GM21447 (cell line): ENCODE data around the gene PTGER3.

Experiments used
- ATAC-seq: cut with Tn5 transposase; IDR thresholded peaks from one replicate; pipeline ENCODE4 v1.9.1; 2021; ENCODE audit not compliant: unreplicated experiment

The PTGER3 gene

DNA sequence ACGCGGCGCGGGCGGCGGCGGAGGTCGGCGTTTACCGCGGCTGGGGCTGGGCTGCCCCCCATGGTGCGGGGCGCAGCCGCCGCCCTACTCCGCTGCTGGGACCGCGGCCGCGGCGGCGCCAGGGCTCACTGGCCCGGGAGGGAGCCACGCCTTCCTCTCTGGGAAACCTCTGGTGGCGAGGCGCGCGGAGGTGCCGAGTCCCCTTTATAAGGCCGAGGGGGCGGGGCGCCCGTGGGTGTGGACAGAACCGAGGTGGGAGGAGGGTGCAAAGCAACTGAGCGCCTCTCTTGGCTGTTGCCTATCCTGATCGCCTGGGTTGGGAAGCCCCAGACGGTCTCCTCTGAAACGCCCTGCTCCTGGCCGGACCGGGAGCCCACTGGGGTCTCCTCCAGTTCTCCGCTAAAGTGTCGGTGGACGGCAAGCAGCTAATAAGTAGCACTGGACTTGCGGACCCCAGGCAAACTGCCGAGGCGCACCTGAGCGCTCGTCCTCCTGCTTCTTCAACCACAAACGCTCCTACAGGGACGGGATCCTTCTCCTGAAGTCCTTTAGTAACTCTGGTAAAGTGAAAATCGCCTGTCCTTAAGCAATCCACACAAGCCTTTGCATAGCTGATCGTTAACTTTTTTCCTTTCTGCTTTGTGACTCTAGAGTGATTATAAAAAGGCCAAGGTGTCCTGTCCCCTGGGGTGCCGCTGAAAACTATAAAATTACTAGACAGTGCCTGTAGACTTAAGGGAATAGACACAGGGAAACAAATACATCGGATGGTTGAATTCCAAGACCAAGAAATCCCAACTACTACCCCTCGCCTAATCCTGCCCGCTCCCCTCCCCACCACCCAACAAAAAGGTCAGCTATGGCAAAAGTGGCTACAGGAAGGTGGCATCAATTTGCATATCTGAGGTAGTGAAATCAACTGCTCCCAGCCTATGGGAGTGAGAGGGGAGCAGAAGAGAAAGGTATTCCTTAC lies at the start of gene PTGER3:
TSS of gene PTGER3 (minus strand) at position 182 of the 973 bp plus-strand sequence. CDS start 239 bp downstream, outside the sequence.
- peak; percentile 57 for ATAC-seq

DNA sequence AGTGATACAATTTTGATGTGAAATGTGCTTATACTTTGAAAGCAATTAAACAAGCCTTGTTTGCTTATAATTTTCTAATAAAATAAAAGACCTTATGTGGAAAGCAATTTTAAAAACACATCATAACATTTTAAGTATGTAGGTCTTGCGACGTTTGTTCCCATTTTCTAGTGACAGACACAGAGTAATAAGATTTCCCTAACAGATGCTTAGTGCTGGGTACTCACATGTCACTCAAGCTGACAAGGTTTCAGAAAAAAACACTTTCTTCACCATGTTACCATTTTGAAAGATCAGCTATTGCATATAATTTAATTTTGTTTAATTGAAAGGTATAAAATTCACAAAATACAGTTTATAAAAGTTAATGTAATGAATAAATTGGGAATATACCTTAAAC lies 47.3 kb upstream of the PTGER3 start:
- no peak for ATAC-seq

DNA sequence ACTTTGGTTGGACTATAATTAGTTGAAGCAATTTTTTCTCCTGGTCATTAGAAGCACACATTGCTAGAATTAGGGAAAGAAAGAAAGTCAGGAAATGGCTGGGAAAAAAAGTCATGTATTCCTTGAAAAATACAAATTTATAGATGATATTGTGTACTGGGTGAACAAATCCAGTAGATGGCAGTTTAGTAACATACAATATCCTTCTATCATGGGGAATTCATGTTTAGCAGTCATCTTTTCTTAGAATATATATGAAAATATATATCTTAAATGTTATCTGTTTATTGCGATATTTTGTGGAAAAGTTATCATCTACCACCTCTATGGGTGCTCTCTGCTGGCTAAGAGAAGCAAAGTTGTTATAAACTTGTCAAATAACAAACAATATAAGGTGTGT lies 46.3 kb upstream of the PTGER3 start:
- no peak for ATAC-seq

DNA sequence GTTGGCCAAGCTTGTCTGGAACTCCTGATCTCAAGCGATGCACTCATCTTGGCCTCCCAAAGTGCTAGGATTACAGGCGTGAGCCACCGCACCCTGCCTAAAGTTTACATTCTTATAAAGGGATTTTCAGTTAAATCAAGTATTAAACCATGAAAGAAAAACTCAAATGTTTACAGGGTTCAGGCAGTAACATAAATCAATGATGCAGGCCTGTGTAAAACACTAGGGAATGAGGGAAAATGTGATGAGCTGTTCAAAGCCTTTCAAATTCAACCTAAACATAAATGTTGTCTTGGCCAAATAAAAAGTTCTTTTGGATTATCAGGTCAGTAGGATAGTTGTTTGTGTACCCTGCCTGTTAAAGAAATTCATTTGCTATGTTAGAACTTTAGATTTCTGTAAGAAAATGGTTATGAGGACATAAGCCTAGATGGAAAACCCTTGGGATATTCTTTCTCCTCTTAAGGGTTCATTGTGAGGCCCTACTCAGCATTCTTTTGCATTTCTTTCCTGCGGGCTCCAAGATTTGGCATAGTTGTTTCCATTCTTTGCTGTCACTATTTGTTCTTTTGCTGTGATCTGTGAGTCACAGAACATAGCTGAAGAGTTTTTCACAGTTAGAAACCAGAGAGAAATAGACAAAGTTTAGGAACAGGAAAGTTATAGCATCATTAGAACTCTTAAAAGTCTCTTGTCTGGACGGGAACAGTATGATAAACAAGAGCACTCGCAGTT lies 42.1 kb upstream of the PTGER3 start:
- ATAC-seq: no peak

DNA sequence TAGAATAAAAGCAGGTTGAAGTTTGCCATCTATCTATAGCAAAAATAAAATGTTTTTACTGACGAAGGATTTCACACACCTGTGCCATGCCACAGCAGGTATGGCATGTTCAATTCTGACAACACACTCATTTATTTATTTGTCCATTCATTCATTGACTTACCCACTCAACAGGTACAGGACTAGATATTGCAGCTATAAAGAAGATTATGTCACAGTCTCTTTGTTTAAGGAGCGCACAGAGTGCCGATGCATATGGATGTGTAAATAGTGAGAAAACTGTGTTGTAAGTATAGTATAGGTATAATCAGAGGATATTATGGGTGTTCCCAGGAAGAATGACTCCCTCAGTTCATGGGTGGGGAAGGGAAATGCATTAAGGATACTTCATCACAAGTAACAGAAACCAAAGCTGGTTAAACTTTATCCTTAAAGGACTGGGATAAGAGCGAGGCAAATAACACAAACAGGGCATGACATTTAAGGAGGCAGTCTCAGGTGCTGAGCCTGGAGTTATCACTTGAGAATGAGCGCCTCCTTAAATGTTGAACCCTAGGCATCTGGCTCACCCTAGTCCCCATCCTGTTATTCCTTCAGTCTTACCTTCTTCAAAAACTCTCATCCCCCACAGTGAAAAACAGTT lies 41.1 kb upstream of the PTGER3 start:
- no peak for ATAC-seq

DNA sequence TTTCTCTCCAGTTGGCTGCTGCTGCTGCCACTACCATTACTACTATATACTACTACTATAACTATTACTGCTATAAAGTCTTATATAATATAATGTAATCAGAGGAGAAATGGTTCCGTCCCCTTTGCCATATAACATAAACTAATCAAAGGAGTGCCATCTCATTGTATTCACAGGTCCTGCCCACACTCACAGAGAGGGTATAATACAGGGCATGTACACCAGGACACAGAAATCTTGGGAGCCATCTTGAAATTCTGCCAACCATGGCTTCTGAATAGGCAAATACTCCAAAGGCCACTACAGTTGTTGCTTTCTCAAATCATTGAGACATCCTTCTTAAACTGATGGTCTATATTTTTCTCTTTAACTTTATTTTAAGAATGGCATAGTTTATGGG lies 40.1 kb upstream of the PTGER3 start:
- ATAC-seq: no peak

DNA sequence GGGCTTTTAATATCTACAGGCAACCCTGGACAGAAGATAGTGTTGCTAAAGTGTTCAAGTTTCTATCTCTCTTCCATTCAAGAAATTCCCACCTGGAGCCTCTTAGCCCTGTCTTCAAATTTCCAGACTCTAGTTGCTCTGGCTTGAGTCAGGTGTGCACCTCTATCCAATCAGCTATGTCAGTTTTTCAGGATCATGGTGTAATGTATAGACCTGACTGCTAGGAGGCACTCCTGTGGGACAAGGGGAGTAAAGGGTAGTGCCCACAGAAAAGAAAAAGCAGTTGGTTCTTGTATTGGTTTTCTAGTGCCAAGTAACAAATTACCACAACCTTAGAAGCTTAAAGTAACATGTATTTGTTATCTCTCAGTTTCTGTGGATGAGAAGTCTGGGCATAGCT lies 39.4 kb upstream of the PTGER3 start:
- ATAC-seq: no peak

DNA sequence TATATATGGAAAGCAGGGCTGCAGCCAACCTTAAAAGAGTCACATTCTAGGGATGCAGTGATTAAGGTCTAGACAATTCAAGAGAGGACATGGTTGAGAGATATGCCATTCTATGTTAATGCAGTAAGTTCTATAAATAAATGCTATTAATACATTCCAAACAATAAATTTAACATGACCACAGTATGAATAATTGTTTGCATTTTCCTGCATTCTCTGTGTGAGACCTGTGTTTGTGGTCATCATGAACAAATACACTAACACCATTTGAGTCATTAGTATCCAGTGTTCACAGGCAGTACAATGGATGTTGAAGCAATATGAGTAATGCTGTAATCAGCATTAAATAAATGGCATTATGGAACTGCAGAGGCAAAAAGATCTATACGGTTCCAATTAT lies 38.7 kb upstream of the PTGER3 start:
- ATAC-seq: no peak

DNA sequence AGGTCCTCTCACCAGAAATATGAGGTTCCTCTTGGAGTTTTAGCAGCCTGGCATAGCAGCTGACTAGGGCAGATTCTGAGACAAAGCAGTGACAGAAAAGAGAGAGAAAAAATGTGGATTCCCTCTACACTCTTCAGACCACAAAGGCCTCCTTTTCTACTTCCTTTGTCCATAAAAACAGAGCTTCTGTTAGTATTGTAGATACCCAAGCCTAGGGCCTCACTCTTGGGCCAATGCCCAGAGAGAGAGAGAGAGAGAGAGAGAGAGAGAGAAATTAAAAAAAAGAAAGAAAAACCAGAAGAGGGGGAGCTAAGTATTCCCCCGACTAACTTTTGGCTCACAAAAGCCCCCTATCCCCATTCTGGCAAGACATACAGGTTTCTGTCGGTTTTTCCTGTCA lies 35.7 kb upstream of the PTGER3 start:
- no peak for ATAC-seq

DNA sequence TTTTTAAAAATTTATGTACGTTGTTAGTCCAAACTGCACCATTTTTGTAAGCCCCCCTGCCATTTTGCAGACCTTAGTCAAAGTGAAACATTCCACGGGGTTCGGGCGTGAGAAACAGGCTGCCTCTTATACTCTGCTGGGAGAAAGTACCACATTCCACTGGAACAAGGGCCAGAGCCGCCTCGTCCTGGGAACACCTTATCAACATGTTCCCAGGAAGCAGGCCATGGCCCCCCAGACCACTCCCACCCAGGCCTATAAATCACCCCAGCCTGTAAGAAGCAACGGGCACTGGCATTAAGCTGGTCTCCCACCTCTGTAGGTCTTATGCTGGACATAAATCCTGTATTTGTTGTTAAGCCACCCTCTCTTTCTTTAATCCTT lies 34.1 kb upstream of the PTGER3 start:
- no peak for ATAC-seq

DNA sequence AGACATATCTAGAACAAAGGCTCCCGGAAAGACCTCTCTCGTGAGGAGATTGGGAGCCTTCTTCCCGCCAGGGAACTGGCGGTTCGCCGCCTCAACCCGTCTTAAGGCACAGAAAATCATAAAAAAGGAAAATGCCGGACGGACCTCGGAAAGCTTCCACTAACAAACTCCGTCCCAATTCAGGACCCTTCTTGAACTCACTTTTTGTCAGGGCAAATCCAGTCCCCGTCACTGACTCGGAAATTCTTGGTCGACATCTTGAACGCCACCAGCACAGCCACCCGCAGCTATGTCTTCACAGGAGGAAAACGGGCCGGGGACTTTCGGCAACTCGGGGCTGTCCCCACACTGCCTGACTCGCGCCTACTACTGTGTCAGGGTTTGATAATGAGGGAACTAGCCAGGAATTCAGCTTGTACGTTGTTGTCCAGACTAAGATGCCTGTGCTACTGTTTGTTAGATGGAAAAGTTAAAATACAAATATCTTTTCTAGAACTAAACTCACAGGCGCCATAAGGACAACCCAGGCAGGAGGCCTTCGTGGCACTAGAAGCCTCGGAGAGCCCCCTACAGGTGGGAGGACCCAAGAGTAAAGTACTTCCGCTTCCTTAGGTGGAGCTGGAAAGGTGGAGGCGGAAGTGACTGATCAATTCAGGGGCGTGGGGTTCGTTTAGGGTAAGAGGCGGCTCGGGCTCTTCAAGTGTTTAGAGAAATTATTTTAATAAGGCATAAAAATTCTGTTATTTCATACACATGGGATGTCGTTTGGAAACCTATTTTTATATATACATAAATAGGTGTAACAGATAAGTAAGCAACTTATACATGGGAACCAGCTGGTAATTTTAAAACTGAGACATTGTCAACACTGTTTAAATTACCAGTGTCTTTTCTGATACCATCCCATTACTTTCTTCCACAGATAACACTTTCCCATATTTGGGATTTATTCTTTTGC lies 33.4 kb upstream of the PTGER3 start, which contains the start of gene ZRANB2:
TSS of gene ZRANB2 (minus strand) at position 297 of the 958 bp plus-strand sequence. CDS start at position 257, 40 bp downstream.
- peak; percentile 99 for ATAC-seq

DNA sequence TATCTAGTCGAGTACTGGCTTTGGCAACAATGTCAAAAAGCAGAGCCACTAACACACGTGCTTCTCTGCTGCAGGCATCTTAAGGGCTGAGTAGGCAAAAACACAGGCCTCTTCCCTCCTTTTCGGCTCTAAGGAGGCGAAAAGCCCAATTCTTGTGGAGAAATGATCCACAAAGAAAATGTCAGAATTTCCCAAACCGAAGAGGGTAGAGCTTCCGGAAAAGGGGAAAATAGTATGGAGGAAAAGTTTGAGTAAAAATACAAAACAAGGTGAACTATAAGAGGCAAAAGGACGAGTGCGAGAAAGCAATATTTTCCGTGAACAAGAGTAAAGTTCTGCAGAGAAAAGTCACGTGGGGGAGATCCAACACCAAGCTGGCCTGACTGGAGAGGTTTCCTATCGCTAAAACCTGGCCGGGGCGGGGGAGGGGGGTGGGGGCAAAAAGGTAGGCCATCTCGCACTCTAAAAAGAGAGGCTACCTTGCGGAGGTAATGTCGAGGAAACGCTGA lies 32.7 kb upstream of the PTGER3 start:
- peak; percentile 10 for ATAC-seq

DNA sequence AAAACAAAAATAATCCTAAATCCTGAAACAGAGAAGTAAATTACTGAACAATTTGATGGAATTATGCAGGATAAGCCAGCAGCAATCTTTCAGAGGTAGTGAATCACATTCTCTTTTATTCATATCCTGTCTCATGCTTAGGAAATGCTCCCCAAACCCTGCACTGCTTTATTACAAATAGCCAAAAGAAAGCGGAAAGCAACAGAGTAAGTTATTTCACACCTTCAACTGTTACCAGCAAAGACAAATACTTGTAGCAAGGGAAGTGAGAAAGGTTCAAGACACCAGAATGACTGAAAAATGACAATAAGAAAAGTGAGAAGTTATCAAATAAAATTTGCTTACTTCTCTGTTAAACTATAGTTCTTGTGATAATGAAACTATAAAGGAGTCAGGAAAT lies 27.1 kb upstream of the PTGER3 start:
- no peak for ATAC-seq

DNA sequence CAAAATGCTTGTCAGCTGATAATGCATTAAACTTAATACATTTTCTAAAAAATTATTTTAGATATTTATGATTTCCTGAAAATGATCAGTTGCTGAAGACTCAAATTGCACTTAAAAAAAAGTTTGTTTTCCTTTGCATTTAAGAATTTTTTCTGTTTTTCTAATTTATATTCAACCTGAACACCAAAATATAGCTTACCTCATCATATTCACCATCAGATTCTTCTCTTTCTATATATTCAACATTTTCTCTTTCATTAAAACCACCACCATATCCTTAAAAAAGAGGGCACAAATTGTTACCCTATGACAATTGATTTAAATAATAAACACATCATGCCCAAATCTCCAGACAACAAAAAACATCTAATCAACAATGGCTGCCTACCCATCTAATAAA lies 24.7 kb upstream of the PTGER3 start:
- ATAC-seq: no peak

DNA sequence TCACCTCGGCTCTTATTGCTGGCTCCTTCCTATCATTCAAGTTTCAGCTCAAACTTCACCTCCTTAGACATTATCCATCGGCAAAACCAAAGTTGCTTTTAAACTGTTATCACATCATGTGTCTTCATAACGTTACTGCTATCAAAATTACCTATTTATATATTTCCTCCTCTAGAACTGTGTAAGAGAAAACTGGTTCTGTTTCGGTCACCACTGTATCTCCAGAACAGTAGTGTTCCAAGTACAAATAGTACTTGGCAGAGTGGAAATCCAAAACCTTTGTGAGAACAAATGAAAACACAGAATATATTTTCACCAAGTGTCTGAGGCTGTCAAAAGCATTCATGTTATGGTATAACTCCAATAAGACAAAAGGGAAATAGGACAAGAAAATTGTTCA lies 24.1 kb upstream of the PTGER3 start:
- ATAC-seq: no peak

DNA sequence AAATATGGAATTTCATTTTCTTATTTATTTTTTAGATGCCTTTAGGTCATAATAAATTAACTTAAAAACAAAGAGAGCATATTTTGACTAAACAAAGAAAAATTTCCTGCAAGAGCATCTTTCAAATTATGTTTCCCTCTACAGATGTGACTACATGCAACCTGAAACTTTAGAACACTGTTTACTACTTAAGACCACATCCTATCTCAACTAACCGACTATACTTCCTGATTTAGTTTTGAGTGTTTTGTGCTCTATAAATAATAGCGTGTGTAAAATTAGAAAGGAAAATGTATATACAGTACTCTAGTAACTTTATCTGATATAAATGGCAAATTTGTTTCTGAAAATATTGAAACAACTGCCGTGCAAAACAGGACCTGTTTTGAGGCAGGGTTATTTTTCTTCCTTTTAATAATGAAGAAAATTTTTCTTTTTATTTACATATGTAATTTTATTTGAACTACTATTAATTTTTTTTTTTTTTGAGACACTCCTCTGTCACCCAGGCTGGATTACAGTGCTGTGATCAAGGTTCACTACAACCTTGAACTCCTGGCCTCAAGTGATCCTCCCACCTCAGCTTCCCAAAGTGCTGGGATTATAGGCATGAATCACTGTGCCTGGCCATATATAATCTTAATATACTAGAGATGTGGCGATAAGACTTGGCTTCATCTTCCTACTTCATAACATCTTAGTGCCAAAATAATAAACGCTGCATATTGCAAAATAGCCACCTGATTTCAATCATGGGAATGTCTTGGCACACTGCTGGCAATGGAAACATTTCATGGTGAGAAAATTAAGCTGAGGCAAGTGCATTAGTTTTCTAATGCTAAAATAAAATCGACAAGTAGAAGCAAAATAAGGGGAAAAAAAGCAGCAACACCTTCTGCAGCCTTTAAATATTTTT lies 21.0 kb upstream of the PTGER3 start:
- peak; percentile 94 for ATAC-seq

DNA sequence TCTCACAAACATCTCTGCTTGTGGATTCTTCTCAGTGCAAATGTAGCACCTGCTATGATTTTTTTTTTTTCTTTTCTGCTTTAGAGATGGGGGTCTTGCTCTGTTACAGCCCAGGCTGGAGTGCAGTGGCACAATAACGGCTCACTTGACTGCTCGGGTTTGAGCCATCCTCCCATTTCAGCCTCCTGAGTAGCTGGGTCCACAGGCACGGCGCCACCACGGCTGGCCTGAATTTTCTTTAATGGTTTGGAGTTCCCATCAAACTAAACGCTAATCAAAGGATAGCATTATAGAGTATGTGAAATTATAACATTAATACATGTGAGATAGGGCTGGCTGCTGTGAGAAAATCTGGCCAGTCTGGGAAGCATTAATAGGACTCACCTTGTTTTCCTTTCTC lies 7.2 kb upstream of the PTGER3 start:
- no peak for ATAC-seq

DNA sequence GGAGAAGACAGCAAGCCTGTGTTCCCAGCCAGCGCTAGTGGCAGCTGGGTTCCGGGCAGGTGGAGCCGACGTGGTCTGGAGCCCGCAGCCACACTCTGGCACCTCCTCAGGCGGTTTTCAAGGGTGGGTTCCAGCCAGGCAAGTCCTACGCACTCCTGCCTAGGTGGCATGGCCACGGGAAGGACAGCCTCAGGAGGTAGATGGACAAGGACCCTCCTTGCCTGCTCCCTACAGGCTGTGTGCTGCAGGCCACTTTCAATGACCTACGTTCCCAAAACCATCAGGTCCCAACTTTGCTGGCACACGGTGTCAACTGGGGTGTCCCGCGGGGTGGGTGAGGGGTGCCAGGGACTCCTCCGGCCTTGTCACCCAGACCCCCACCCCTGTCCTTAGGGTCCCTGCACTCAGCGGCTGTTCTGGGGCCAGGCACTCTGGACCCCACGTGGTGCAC lies 6.7 kb upstream of the PTGER3 start:
- ATAC-seq: no peak

DNA sequence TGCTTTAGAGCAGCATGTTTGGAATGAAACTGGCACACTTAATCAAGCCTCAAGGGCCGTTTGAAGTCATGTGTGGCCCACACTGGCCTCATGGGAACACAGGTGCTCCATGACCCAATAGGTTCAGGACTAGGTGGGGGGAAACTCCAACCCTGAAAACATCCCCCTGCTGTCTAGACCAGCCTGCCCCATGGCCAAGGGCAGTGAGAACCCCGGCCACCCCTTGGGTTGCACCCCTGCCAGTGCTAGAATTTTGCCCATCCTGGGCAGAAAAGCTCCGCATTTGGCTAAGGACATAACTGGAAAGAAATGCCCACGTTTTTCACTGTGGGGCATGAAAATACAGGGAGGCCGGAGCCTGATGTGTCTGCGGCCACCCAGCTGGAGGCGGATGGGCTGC lies 6.1 kb upstream of the PTGER3 start:
- no peak for ATAC-seq
